8988T (cell line): ENCODE measurements around the gene HOXD13.

Source experiments
- DNase-seq: peaks from one replicate; pipeline ENCODE4 v3.0.0; 2011

The HOXD13 gene

GRCh38 chr2:176092270-176093144 is at the start of gene HOXD13:
Gene HOXD13, plus strand, starts transcription at chr2:176092721. Its CDS starts 170 bp downstream, at chr2:176092891.
- DNase-seq: no peak

- no peak for DNase-seq
These were observed 36.1 kb upstream of the HOXD13 start for GRCh38 chr2:176056406-176056805.

- no peak for DNase-seq
These were observed 28.6 kb upstream of the HOXD13 start for GRCh38 chr2:176063958-176064357.

GRCh38 chr2:176066645-176067588 is 25.6 kb upstream of the HOXD13 start:
- DNase-seq: no peak

- DNase-seq: no peak
These were observed 24.7 kb upstream of the HOXD13 start for GRCh38 chr2:176067589-176068418.

GRCh38 chr2:176068419-176068832 is 24.1 kb upstream of the HOXD13 start:
- no peak for DNase-seq

- DNase-seq: no peak
These were observed 20.9 kb upstream of the HOXD13 start for GRCh38 chr2:176071330-176072291.

GRCh38 chr2:176072292-176072669 is 20.2 kb upstream of the HOXD13 start:
- DNase-seq: no peak

- DNase-seq: no peak
These were observed 19.3 kb upstream of the HOXD13 start for GRCh38 chr2:176072951-176073904.

GRCh38 chr2:176074919-176075425 is 17.5 kb upstream of the HOXD13 start:
- no peak for DNase-seq

- no peak for DNase-seq
These were observed 17.0 kb upstream of the HOXD13 start for GRCh38 chr2:176075481-176075880.

- no peak for DNase-seq
These were observed 16.5 kb upstream of the HOXD13 start for GRCh38 chr2:176076063-176076462.

GRCh38 chr2:176076796-176077195 is 15.7 kb upstream of the HOXD13 start:
- DNase-seq: no peak

GRCh38 chr2:176078541-176079284 is 13.8 kb upstream of the HOXD13 start:
- no peak for DNase-seq

- peak; percentile 34 for DNase-seq
These were observed 13.2 kb upstream of the HOXD13 start for GRCh38 chr2:176079285-176079830.

- peak; percentile 74 for DNase-seq
These were observed 12.5 kb upstream of the HOXD13 start for GRCh38 chr2:176079831-176080539.

- peak; percentile 29 for DNase-seq
These were observed 11.8 kb upstream of the HOXD13 start for GRCh38 chr2:176080540-176081375.
